Neural cell (in vitro differentiated cells): ENCODE measurements around the gene CDC37L1.

Source experiments
- CTCF ChIP-seq: fragments of 450-650 bp; IDR thresholded peaks from 2 replicates; pipeline ENCODE4 v1.5.1; 2014; ENCODE audit warnings: antibody characterized with exemption, mild to moderate bottlenecking, moderate library complexity; ENCODE audit not compliant: poor library complexity, severe bottlenecking
- EP300 ChIP-seq: fragments of 450-650 bp; conservative IDR thresholded peaks from 2 replicates; pipeline ENCODE4 v1.6.1; 2014; ENCODE audit warnings: antibody characterized with exemption, mild to moderate bottlenecking, moderate library complexity; ENCODE audit not compliant: poor library complexity, severe bottlenecking
- RAD21 ChIP-seq: fragments of 450-650 bp; conservative IDR thresholded peaks from 2 replicates; pipeline ENCODE4 v1.6.1; 2014; ENCODE audit warnings: antibody characterized with exemption, mild to moderate bottlenecking, moderate library complexity

- TF ChIP-seq RAD21 (no peak), EP300 (no peak), CTCF (no peak)
Observed at GRCh38 chr9:4654538-4654937, 24.8 kb upstream of the CDC37L1 start.
